K562 (cell line): ENCODE measurements around the gene ABHD16A. TPM values are rescaled to one million over a fixed set of nuclear protein-coding genes. Genes with fewer than 3 reads are reported as not detected.

Source experiments
- CBFA2T2 ChIP-seq: fragments of 450-650 bp; conservative IDR thresholded peaks from 2 replicates; pipeline ENCODE4 v1.6.1; 2017; ENCODE audit warnings: mild to moderate bottlenecking
- CBX2 ChIP-seq: fragments of 200-600 bp; sonication (generic); IDR thresholded peaks from one replicate; pipeline ENCODE4 v1.6.1; 2012; ENCODE audit warnings: mild to moderate bottlenecking, low read length, inconsistent platforms; ENCODE audit not compliant: insufficient read depth, poor library complexity, severe bottlenecking
- CREB1 ChIP-seq, 2 experiments: sonication (generic) in 1 of 2; formaldehyde crosslinking in 1 of 2; IDR thresholded peaks; 2 replicates each; pipeline versions ENCODE4 v1.6.1 to v1.8.0; 2012 to 2022; ENCODE audit warnings: inconsistent platforms in 1 of 2, mild to moderate bottlenecking in 1 of 2, missing genetic modification reagents in 1 of 2, moderate library complexity in 1 of 2
- DIDO1 ChIP-seq: fragments of 450-650 bp; IDR thresholded peaks from 2 replicates; pipeline ENCODE4 v1.6.1; 2016; ENCODE audit warnings: low read depth, missing biosample characterization, missing genetic modification characterization
- EP300 ChIP-seq: IDR thresholded peaks from 2 replicates; pipeline ENCODE4 v1.6.1; 2012; ENCODE audit warnings: low read length, improper control_type of control experiment
- KAT8 ChIP-seq: fragments of 450-650 bp; IDR thresholded peaks from 2 replicates; pipeline ENCODE4 v1.6.1; 2016; ENCODE audit warnings: low read depth, mild to moderate bottlenecking
- KLF6 ChIP-seq: fragments of 250-450 bp; sonication (Bioruptor Pico); IDR thresholded peaks from 2 replicates; pipeline ENCODE4 v1.4.0; 2020; ENCODE audit warnings: mild to moderate bottlenecking, moderate library complexity, borderline replicate concordance
- PURB ChIP-seq: sonication (generic); formaldehyde crosslinking; IDR thresholded peaks from 2 replicates; pipeline ENCODE4 v1.9.0; 2021; ENCODE audit warnings: low read depth, mild to moderate bottlenecking, missing genetic modification reagents
- SIX5 ChIP-seq, 2 experiments: IDR thresholded peaks; 2 replicates each; pipeline ENCODE4 v1.6.1; 2011; ENCODE audit warnings: low read length in 2 of 2, borderline replicate concordance in 1 of 2, low read depth in 1 of 2, mild to moderate bottlenecking in 1 of 2, moderate library complexity in 1 of 2; ENCODE audit not compliant: insufficient read depth in 1 of 2
- SOX6 ChIP-seq: fragments of 450-650 bp; IDR thresholded peaks from 2 replicates; pipeline ENCODE4 v1.6.1; 2014; ENCODE audit warnings: mild to moderate bottlenecking
- SP2 ChIP-seq: IDR thresholded peaks from 2 replicates; pipeline ENCODE4 v1.6.1; 2011; ENCODE audit warnings: mild to moderate bottlenecking, low read depth, low read length, moderate library complexity; ENCODE audit not compliant: poor library complexity, severe bottlenecking; ENCODE audit errors: extremely low read depth
- SRF ChIP-seq, 2 experiments: fragments of 250-450, 450-650 bp in 1 of 2; sonication (Bioruptor Pico) in 1 of 2; sonication (generic) in 1 of 2; formaldehyde crosslinking; IDR thresholded peaks; 2 replicates each; pipeline versions ENCODE4 v1.5.0 to v1.5.1; 2020 to 2022; ENCODE audit warnings: mild to moderate bottlenecking in 1 of 2, missing genetic modification reagents in 1 of 2
- WHSC1 ChIP-seq: IDR thresholded peaks from one replicate; pipeline ENCODE4 v1.6.1; 2012; ENCODE audit warnings: low read length, control low read depth, inconsistent platforms
- ZNF589 ChIP-seq: fragments of 200-800 bp; sonication (Bioruptor generic); IDR thresholded peaks from 2 replicates; pipeline ENCODE4 v1.6.1; 2016; ENCODE audit warnings: low read depth, missing genetic modification characterization, missing compliant biosample characterization
- ZNF740 ChIP-seq, 3 experiments: fragments of 200-800 bp in 1 of 3; sonication (Bioruptor generic) in 1 of 3; sonication (generic) in 1 of 3; formaldehyde crosslinking in 1 of 3; IDR thresholded peaks; 2 replicates each; pipeline versions ENCODE4 v1.6.1 to v1.8.0; 2016 to 2022; ENCODE audit warnings: mild to moderate bottlenecking in 2 of 3, missing compliant biosample characterization in 2 of 3, missing genetic modification characterization in 2 of 3, missing genetic modification reagents in 1 of 3
- ZNF76 ChIP-seq: fragments of 250-450 bp; sonication (Bioruptor Pico); IDR thresholded peaks from 2 replicates; pipeline ENCODE4 v1.4.0; 2020; ENCODE audit warnings: mild to moderate bottlenecking, moderate library complexity, borderline replicate concordance
- polyA plus RNA-seq, 8 experiments: library from polyadenylated mRNA; depleted of rRNA in 4 of 8; stranded (reverse) in 5 of 8; unstranded in 3 of 8; fragments of >200 nt; fragmentation: Nextera tagmentation in 2 of 8; fragmentation: Illumina TruSeq in 1 of 8; extraction: Ambion mirVana in 2 of 8; extraction: Trizol in 1 of 8; gene quantifications; 2 replicates each; pipeline versions ENCODE4 v1.2.1 to v1.2.3, GENCODE V29; 2011 to 2014; ENCODE audit warnings: inconsistent platforms in 1 of 8, missing spikeins in 1 of 8
- total RNA-seq, 7 experiments: library from RNA; depleted of rRNA in 6 of 7; stranded (reverse); fragments of >200 nt in 6 of 7; fragmentation: Illumina TruSeq in 2 of 7; extraction: Trizol in 2 of 7; gene quantifications; 2 replicates each; pipeline versions ENCODE4 v1.2.1 to v1.2.3, GENCODE V29; 2011 to 2021; ENCODE audit warnings: low replicate concordance in 1 of 7
- TF ChIP-seq, protein P1 (sequence below): sonication (generic); formaldehyde crosslinking; IDR thresholded peaks from 2 replicates; pipeline ENCODE4 v1.8.1; 2023; ENCODE audit warnings: mild to moderate bottlenecking, missing genetic modification reagents
- TF ChIP-seq, protein P2 (sequence below): sonication (generic); formaldehyde crosslinking; IDR thresholded peaks from 2 replicates; pipeline ENCODE4 v1.8.0; 2022; ENCODE audit warnings: missing genetic modification reagents, mild to moderate bottlenecking, borderline replicate concordance
- TF ChIP-seq, protein P3 (sequence below): fragments of 450-650 bp; IDR thresholded peaks from 2 replicates; pipeline ENCODE4 v1.7.1; 2018; ENCODE audit warnings: mild to moderate bottlenecking, low read depth; ENCODE audit not compliant: partially characterized antibody

The ABHD16A gene
- total and polyA plus RNA-seq, 9 of the 15 experiments (the other 6 are each of a cell fraction or from before 2014, with no cell fraction given): 25.8 to 120 (median 81.6) TPM

- TF ChIP-seq, protein P1, sequence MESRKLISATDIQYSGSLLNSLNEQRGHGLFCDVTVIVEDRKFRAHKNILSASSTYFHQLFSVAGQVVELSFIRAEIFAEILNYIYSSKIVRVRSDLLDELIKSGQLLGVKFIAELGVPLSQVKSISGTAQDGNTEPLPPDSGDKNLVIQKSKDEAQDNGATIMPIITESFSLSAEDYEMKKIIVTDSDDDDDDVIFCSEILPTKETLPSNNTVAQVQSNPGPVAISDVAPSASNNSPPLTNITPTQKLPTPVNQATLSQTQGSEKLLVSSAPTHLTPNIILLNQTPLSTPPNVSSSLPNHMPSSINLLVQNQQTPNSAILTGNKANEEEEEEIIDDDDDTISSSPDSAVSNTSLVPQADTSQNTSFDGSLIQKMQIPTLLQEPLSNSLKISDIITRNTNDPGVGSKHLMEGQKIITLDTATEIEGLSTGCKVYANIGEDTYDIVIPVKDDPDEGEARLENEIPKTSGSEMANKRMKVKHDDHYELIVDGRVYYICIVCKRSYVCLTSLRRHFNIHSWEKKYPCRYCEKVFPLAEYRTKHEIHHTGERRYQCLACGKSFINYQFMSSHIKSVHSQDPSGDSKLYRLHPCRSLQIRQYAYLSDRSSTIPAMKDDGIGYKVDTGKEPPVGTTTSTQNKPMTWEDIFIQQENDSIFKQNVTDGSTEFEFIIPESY (CRISPR knock-in tag): no peak
- TF ChIP-seq ZNF589 (CRISPR knock-in tag) (peak; percentile 71), SP2 (no peak), ZNF76 (CRISPR knock-in tag) (no peak), CBX2 (no peak), SIX5 (IDR thresholded peaks at IDR 0.05; ENCODE audit: borderline replicate concordance in 1 of 2, insufficient read depth in 1 of 2, low read depth in 1 of 2, low read length in 2 of 2) (no peak), PURB (CRISPR knock-in tag) (no peak), WHSC1 (no peak), KLF6 (CRISPR knock-in tag) (peak; percentile 2; the same call in 1 of the 2 replicates), KAT8 (no peak; the same call in 1 of the 2 replicates), CREB1 (IDR thresholded peaks at IDR 0.05) (no peak), CREB1 (CRISPR knock-in tag; IDR thresholded peaks at IDR 0.05) (no peak), CBFA2T2 (no peak), ZNF740 (CRISPR knock-in tag; IDR thresholded peaks at IDR 0.05) (no peak), ZNF740 (tag; IDR thresholded peaks at IDR 0.05) (no peak; a peak in 1 of 4 replicates), EP300 (no peak; the same call in 1 of the 2 replicates), DIDO1 (tag) (no peak), SOX6 (0 out of 2 replicates have a peak, but pooled peaks have one; percentile 67), SRF (CRISPR knock-in tag; IDR thresholded peaks at IDR 0.05) (no peak)
- TF ChIP-seq, protein P2, sequence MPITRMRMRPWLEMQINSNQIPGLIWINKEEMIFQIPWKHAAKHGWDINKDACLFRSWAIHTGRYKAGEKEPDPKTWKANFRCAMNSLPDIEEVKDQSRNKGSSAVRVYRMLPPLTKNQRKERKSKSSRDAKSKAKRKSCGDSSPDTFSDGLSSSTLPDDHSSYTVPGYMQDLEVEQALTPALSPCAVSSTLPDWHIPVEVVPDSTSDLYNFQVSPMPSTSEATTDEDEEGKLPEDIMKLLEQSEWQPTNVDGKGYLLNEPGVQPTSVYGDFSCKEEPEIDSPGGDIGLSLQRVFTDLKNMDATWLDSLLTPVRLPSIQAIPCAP (CRISPR knock-in tag): 0 out of 2 replicates have a peak, but pooled peaks have one; percentile 82
- TF ChIP-seq, protein P3, sequence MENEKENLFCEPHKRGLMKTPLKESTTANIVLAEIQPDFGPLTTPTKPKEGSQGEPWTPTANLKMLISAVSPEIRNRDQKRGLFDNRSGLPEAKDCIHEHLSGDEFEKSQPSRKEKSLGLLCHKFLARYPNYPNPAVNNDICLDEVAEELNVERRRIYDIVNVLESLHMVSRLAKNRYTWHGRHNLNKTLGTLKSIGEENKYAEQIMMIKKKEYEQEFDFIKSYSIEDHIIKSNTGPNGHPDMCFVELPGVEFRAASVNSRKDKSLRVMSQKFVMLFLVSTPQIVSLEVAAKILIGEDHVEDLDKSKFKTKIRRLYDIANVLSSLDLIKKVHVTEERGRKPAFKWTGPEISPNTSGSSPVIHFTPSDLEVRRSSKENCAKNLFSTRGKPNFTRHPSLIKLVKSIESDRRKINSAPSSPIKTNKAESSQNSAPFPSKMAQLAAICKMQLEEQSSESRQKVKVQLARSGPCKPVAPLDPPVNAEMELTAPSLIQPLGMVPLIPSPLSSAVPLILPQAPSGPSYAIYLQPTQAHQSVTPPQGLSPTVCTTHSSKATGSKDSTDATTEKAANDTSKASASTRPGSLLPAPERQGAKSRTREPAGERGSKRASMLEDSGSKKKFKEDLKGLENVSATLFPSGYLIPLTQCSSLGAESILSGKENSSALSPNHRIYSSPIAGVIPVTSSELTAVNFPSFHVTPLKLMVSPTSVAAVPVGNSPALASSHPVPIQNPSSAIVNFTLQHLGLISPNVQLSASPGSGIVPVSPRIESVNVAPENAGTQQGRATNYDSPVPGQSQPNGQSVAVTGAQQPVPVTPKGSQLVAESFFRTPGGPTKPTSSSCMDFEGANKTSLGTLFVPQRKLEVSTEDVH: no peak
Measured at GRCh38 chr6:31652925-31653724, 50.0 kb downstream of the ABHD16A start (continued).
